Measurements from ENCODE around the gene SEZ6.

- TF ChIP-seq, protein P1, sequence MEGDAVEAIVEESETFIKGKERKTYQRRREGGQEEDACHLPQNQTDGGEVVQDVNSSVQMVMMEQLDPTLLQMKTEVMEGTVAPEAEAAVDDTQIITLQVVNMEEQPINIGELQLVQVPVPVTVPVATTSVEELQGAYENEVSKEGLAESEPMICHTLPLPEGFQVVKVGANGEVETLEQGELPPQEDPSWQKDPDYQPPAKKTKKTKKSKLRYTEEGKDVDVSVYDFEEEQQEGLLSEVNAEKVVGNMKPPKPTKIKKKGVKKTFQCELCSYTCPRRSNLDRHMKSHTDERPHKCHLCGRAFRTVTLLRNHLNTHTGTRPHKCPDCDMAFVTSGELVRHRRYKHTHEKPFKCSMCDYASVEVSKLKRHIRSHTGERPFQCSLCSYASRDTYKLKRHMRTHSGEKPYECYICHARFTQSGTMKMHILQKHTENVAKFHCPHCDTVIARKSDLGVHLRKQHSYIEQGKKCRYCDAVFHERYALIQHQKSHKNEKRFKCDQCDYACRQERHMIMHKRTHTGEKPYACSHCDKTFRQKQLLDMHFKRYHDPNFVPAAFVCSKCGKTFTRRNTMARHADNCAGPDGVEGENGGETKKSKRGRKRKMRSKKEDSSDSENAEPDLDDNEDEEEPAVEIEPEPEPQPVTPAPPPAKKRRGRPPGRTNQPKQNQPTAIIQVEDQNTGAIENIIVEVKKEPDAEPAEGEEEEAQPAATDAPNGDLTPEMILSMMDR (conservative IDR thresholded peaks at IDR 0.05 in 1 of 2, IDR thresholded peaks at IDR 0.05 in 1 of 2; ENCODE audit: extremely low read depth in 1 of 2, insufficient read depth in 1 of 2, low read depth in 1 of 2, low read length in 2 of 2): no peak
- TF ChIP-seq EZH2 (IDR thresholded peaks at IDR 0.05; ENCODE audit: borderline replicate concordance, low read length): no peak
Measured at GRCh38 chr17:29043539-29044145, 37.8 kb upstream of the SEZ6 start.

All from mammary epithelial cell (primary cell).